Osteoblast (primary cell): ENCODE results near the gene FREM2. TPM values are rescaled to one million over a fixed set of nuclear protein-coding genes. Genes with fewer than 3 reads are reported as not detected.

ENCODE experiments used
- DNase-seq: peaks from one replicate; pipeline ENCODE4 v3.0.0; 2011; ENCODE audit warnings: low spot score, mixed read lengths; ENCODE audit not compliant: insufficient read length; ENCODE audit errors: missing footprints
- H2AFZ ChIP-seq: 2 replicates; pipeline ENCODE4 v1.6.0; 2011; ENCODE audit warnings: mild to moderate bottlenecking, low read length
- H3K27ac ChIP-seq: 2 replicates; pipeline ENCODE4 v1.5.1; 2011; ENCODE audit warnings: mild to moderate bottlenecking, low read depth, low read length, moderate library complexity
- H3K27me3 ChIP-seq: 2 replicates; pipeline ENCODE4 v1.6.0; 2012; ENCODE audit warnings: mild to moderate bottlenecking, control low read depth, inconsistent platforms, low read length, moderate library complexity; ENCODE audit not compliant: insufficient read depth
- H3K36me3 ChIP-seq: 2 replicates; pipeline ENCODE4 v1.5.1; 2011; ENCODE audit warnings: mild to moderate bottlenecking, low read length, control low read depth, moderate library complexity; ENCODE audit not compliant: insufficient read depth
- H3K4me1 ChIP-seq: 2 replicates; pipeline ENCODE4 v1.5.1; 2011; ENCODE audit warnings: mild to moderate bottlenecking, low read length, control low read depth, moderate library complexity; ENCODE audit not compliant: insufficient read depth
- H3K4me2 ChIP-seq: 2 replicates; pipeline ENCODE4 v1.6.0; 2011; ENCODE audit warnings: mild to moderate bottlenecking, low read length; ENCODE audit not compliant: insufficient read depth
- H3K4me3 ChIP-seq: fragments of 200-600 bp; sonication (generic); 3 replicates; pipeline ENCODE4 v1.5.1; 2012; ENCODE audit warnings: mild to moderate bottlenecking, low read length, inconsistent platforms; ENCODE audit not compliant: insufficient read depth
- H3K79me2 ChIP-seq: 2 replicates; pipeline ENCODE4 v1.6.0; 2012; ENCODE audit warnings: mild to moderate bottlenecking, low read length, control low read depth, inconsistent platforms; ENCODE audit not compliant: insufficient read depth
- H3K9me3 ChIP-seq: 2 replicates; pipeline ENCODE4 v1.5.1; 2011; ENCODE audit warnings: low read depth, low read length, control low read depth
- H4K20me1 ChIP-seq: 2 replicates; pipeline ENCODE4 v1.6.0; 2012; ENCODE audit warnings: mild to moderate bottlenecking, low read length, control low read depth; ENCODE audit not compliant: insufficient read depth
- CTCF ChIP-seq: IDR thresholded peaks from 2 replicates; pipeline ENCODE4 v1.5.1; 2011; ENCODE audit warnings: mild to moderate bottlenecking, low read depth, low read length, moderate library complexity; ENCODE audit errors: extremely low read depth
- total RNA-seq: library from RNA; depleted of rRNA; stranded (reverse); fragments of >200 nt; gene quantifications from 2 replicates; pipeline ENCODE4 v1.2.3, GENCODE V29; 2012

The FREM2 gene
- total RNA-seq, 1 donor = not detected

GRCh38 chr13:38680912-38681311, 6.0 kb upstream of the FREM2 start:
- Histone ChIP-seq H3K27ac (no peak overlapping the region), H3K9me3 (no peaks in the 10 kb centered on the region), H2AFZ (no peak overlapping the region), H3K4me1 (no peaks in the 10 kb centered on the region), H4K20me1 (no peaks in the 10 kb centered on the region), H3K27me3 (peaks cover 7% of the 10 kb centered on the region), H3K4me3 (no peak overlapping the region), H3K79me2 (no peaks in the 10 kb centered on the region), H3K36me3 (no peaks in the 10 kb centered on the region), H3K4me2 (no peak overlapping the region)
- no peak for DNase-seq
- no peak for TF ChIP-seq CTCF

DNA sequence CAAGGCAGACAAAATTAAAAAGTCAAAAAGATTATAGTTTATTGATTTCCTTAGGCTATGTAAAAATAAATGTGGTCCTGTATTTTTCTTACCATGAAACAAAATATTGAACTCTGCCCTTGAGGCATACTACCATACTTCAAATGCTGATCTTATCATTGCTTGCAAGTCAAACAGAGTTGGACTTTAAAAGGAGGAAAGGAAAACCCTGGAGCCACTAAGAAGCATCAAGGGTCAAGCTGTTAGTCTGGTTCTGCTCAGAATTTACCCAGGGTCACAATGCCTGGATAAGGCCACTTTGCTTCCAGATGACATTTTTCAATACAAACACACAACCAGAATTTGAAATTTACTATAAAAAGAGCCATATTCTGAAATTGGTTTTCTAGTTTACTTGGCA, 2.2 kb upstream of the FREM2 start:
- no peak for TF ChIP-seq CTCF
- Histone ChIP-seq H4K20me1 (no peaks in the 10 kb centered on the region), H3K27me3 (peaks cover 18% of the 10 kb centered on the region), H3K4me1 (no peaks in the 10 kb centered on the region), H3K27ac (no peak overlapping the region), H3K4me2 (no peak overlapping the region), H3K9me3 (no peaks in the 10 kb centered on the region), H3K4me3 (no peak overlapping the region), H3K36me3 (no peaks in the 10 kb centered on the region), H2AFZ (no peak overlapping the region), H3K79me2 (no peaks in the 10 kb centered on the region)
- DNase-seq = no peak

DNA sequence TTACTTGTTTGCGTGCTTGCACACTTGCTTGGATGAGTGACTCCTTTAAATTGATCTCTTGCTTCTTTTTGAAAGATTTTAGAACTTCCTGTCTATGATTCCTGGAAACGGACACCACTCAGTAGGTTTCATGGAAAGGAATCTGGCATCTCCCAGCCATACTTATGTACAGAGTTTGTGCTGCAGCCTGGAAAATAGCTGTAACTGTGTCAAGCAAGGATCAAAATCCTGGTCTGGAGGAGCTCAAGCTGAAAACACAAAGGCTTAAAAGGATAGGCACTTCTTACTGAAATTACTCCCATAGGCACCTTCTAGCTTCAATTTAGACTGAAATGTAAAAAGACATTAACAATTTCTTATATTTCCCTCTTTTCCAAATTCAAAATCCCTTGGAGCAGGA, 1.4 kb upstream of the FREM2 start:
- no peaks in the 10 kb centered on the region for H3K36me3 ChIP-seq
- H3K4me2 ChIP-seq = no peak overlapping the region

GRCh38 chr13:38685974-38686576, 802 bp upstream of the FREM2 start:
- peak; percentile 46 for DNase-seq
- H3K9me3 ChIP-seq = no peaks in the 10 kb centered on the region
- no peak overlapping the region for H3K27ac ChIP-seq
- no peaks in the 10 kb centered on the region for H3K36me3 ChIP-seq
- H4K20me1 ChIP-seq = no peaks in the 10 kb centered on the region
- no peak overlapping the region for H3K4me2 ChIP-seq
- H3K4me1 ChIP-seq = no peaks in the 10 kb centered on the region
- H3K4me3 ChIP-seq = no peak overlapping the region
- H3K27me3 ChIP-seq = peaks cover 18% of the 10 kb centered on the region
- H3K79me2 ChIP-seq = no peaks in the 10 kb centered on the region
- H2AFZ ChIP-seq = no peak overlapping the region
- no peak for TF ChIP-seq CTCF

More for the DNA sequence above, 1.4 kb upstream of the FREM2 start:
- H3K79me2 ChIP-seq = no peaks in the 10 kb centered on the region
- no peaks in the 10 kb centered on the region for H3K9me3 ChIP-seq
- H2AFZ ChIP-seq = no peak overlapping the region
- no peaks in the 10 kb centered on the region for H3K4me1 ChIP-seq
- no peak for TF ChIP-seq CTCF
- DNase-seq = peak; percentile 53
- peaks cover 18% of the 10 kb centered on the region for H3K27me3 ChIP-seq
- H3K27ac ChIP-seq = no peak overlapping the region
- H3K4me3 ChIP-seq = no peak overlapping the region
- H4K20me1 ChIP-seq = no peaks in the 10 kb centered on the region
